B cell (primary cell): ENCODE measurements around the gene NTM. TPM values are rescaled to one million over a fixed set of nuclear protein-coding genes. Genes with fewer than 3 reads are reported as not detected.

Source experiments
- ATAC-seq: fragments of 200-7000 bp; cut with Tn5 transposase; one replicate; pipeline ENCODE4 v1.10.0; 2021; ENCODE audit warnings: low read depth, mild to moderate bottlenecking, moderate number of reproducible peaks, moderate library complexity
- CTCF ChIA-PET: fragments of 350-600 bp; sonication (Branson Sonifier 250); formaldehyde crosslinking; loops from one replicate; lab custom pipeline; 2021; ENCODE audit warnings: antibody characterized with exemption, inconsistent platforms; lab: Charles Lee
- POLR2A ChIA-PET: fragments of 350-600 bp; sonication (Branson Sonifier 250); formaldehyde crosslinking; loops from one replicate; lab custom pipeline; 2021; ENCODE audit warnings: antibody characterized with exemption; lab: Charles Lee
- DNase-seq: peaks from one replicate; pipeline ENCODE4 v3.0.0; 2013
- H2AFZ ChIP-seq: 2 replicates; pipeline ENCODE4 v1.6.1; 2012; ENCODE audit warnings: mild to moderate bottlenecking, low read depth, low read length; ENCODE audit not compliant: insufficient read depth, poor library complexity, severe bottlenecking
- H3K27ac ChIP-seq, 2 donors: 1 replicate in 1 of 2; 2 replicates in 1 of 2; pipeline ENCODE4 v1.5.1; 2012 to 2013; ENCODE audit warnings: low read length in 2 of 2, mild to moderate bottlenecking in 2 of 2, moderate library complexity in 1 of 2
- H3K27me3 ChIP-seq, 4 experiments: fragments of 200-600 bp in 1 of 4; sonication (generic) in 1 of 4; replicated peaks in 1 of 4; 1 replicate in 2 of 4; 2 replicates in 2 of 4; pipeline versions ENCODE4 v1.6.1 to v1.7.0; 2013 to 2016; ENCODE audit warnings: low read length in 3 of 4, mild to moderate bottlenecking in 2 of 4, mixed read lengths in 1 of 4, moderate library complexity in 1 of 4; ENCODE audit not compliant: insufficient read depth in 4 of 4, control insufficient read depth in 3 of 4; ENCODE audit errors: control extremely low read depth in 1 of 4
- H3K36me3 ChIP-seq, 2 experiments: replicated peaks in 1 of 2; 1 replicate in 1 of 2; 2 replicates in 1 of 2; pipeline versions ENCODE4 v1.6.1 to v1.7.1; 2013; ENCODE audit warnings: low read length in 1 of 2; ENCODE audit not compliant: insufficient read depth in 2 of 2, control insufficient read depth in 1 of 2; ENCODE audit errors: control extremely low read depth in 1 of 2, extremely low read depth in 1 of 2
- H3K4me1 ChIP-seq, 2 donors: fragments of 200-600 bp in 1 of 2; sonication (generic) in 1 of 2; 1 replicate in 1 of 2; 2 replicates in 1 of 2; pipeline versions ENCODE4 v1.5.1 to v1.6.1; 2013 to 2017; ENCODE audit warnings: low read length in 2 of 2; ENCODE audit not compliant: control insufficient read depth in 2 of 2, insufficient read depth in 2 of 2
- H3K4me2 ChIP-seq: replicated peaks from 2 replicates; pipeline ENCODE3; 2012; ENCODE audit warnings: mild to moderate bottlenecking, low read depth, low read length; ENCODE audit not compliant: poor library complexity, severe bottlenecking
- H3K4me3 ChIP-seq, 5 experiments: fragments of 200-600 bp in 1 of 5; sonication (generic) in 1 of 5; 1 replicate in 3 of 5; 2 replicates in 2 of 5; pipeline versions ENCODE4 v1.5.1 to v1.7.0; 2011 to 2016; ENCODE audit warnings: low read length in 4 of 5, mild to moderate bottlenecking in 4 of 5, low read depth in 2 of 5, control low read depth in 1 of 5, moderate library complexity in 1 of 5; ENCODE audit not compliant: insufficient read depth in 1 of 5; ENCODE audit errors: control extremely low read depth in 1 of 5, extremely low read depth in 1 of 5
- H3K79me2 ChIP-seq: fragments of 200-600 bp; sonication (generic); one replicate; pipeline ENCODE4 v1.6.0; 2016; ENCODE audit warnings: low read length; ENCODE audit not compliant: control insufficient read depth, insufficient read depth
- H3K9ac ChIP-seq: fragments of 200-600 bp; sonication (generic); 2 replicates; pipeline ENCODE4 v1.6.1; 2017; ENCODE audit warnings: mild to moderate bottlenecking, low read length, moderate library complexity
- H3K9me3 ChIP-seq, 3 donors: one replicate each; pipeline versions ENCODE4 v1.6.1 to v1.7.1; 2013; ENCODE audit warnings: low read length in 2 of 3; ENCODE audit not compliant: control insufficient read depth in 2 of 3, insufficient read depth in 1 of 3; ENCODE audit errors: control extremely low read depth in 1 of 3
- H4K20me1 ChIP-seq: 2 replicates; pipeline ENCODE4 v1.6.0; 2012; ENCODE audit warnings: mild to moderate bottlenecking, low read length; ENCODE audit not compliant: insufficient read depth, control insufficient read depth, poor library complexity, severe bottlenecking
- H3K27ac Mint-ChIP-seq: one replicate; pipeline ENCODE4 v1.8.0; 2021; ENCODE audit warnings: mixed read lengths
- H3K27me3 Mint-ChIP-seq: one replicate; pipeline ENCODE4 v1.8.0; 2021; ENCODE audit warnings: mixed read lengths
- H3K4me1 Mint-ChIP-seq: one replicate; pipeline ENCODE4 v1.8.0; 2021; ENCODE audit warnings: mixed read lengths
- H3K4me3 Mint-ChIP-seq: one replicate; pipeline ENCODE4 v1.8.0; 2021; ENCODE audit warnings: mixed read lengths
- H3K9me3 Mint-ChIP-seq: one replicate; pipeline ENCODE4 v1.8.0; 2022; ENCODE audit warnings: mixed read lengths; ENCODE audit not compliant: insufficient read depth
- CTCF ChIP-seq: fragments of 200-600 bp; IDR thresholded peaks from one replicate; pipeline ENCODE4 v1.8.0; 2022; ENCODE audit warnings: antibody characterized with exemption, mild to moderate bottlenecking
- EZH2 ChIP-seq: IDR thresholded peaks from 2 replicates; pipeline ENCODE4 v1.6.1; 2012; ENCODE audit warnings: borderline replicate concordance, low read depth, mild to moderate bottlenecking, moderate library complexity, low read length; ENCODE audit not compliant: insufficient read depth, poor library complexity, severe bottlenecking
- WGBS: methylation state at CpG from one replicate; pipeline ENCODE4 v1.1.5; 2013; ENCODE audit warnings: missing lambda C conversion rate; ENCODE audit not compliant: insufficient coverage; 5-methylcytosine and 5-hydroxymethylcytosine counted together
- intact Hi-C: fragments of 100-400 bp; cut with micrococcal nuclease; formaldehyde crosslinking; loops from one replicate; pipeline ENCODE4 v1.10.0; 2022
- polyA plus RNA-seq: library from polyadenylated mRNA; depleted of rRNA; stranded (reverse); fragments of >200 nt; gene quantifications from 2 replicates; pipeline ENCODE4 v1.2.3, GENCODE V29; 2012
- total RNA-seq, 2 donors: library from RNA; stranded (reverse); fragments of 120-200 nt in 1 of 2; gene quantifications; 1 replicate in 1 of 2; 2 replicates in 1 of 2; pipeline versions ENCODE4 v1.2.3 to v1.2.4, GENCODE V29; 2013 to 2022

The NTM gene
- total and polyA plus RNA-seq, 2 donors (not counting 1 experiment from before 2014, with no cell fraction given) = not detected

- no peak overlapping the region for H3K4me2 ChIP-seq
- Mint-ChIP-seq H3K27me3 (no peaks in the 10 kb centered on the region), H3K4me1 (no peaks in the 10 kb centered on the region), H3K4me3 (no peak overlapping the region), H3K27ac (no peak overlapping the region), H3K9me3 (no peaks in the 10 kb centered on the region)
- ATAC-seq = no peak
- TF ChIP-seq CTCF (no peak), EZH2 (no peak)
- no peak for DNase-seq
- H3K36me3 ChIP-seq = no peaks in the 10 kb centered on the region
- no peak overlapping the region for H3K4me3 ChIP-seq
- H3K4me1 ChIP-seq = no peaks in the 10 kb centered on the region
- H3K27ac ChIP-seq = no peak overlapping the region
- H2AFZ ChIP-seq = no peak overlapping the region
- no peaks in the 10 kb centered on the region for H3K27me3 ChIP-seq
- H3K79me2 ChIP-seq = no peaks in the 10 kb centered on the region
- intact Hi-C loops = no loop called here
- 25% methylated on average over 1 of the region's 3 CpGs for WGBS
- no peak overlapping the region for H3K9ac ChIP-seq
- ChIA-PET POLR2A (no interaction called here), CTCF (no interaction called here)
- peaks cover 0 to 2% (median 0%) of the 10 kb centered on the region in 3 donors for H3K9me3 ChIP-seq
- no peaks in the 10 kb centered on the region for H4K20me1 ChIP-seq
Measured at GRCh38 chr11:131840545-131840944, 470.1 kb downstream of the NTM start.

- H3K9me3 ChIP-seq = peaks cover 0 to 2% (median 0%) of the 10 kb centered on the region in 3 donors
- H4K20me1 ChIP-seq = no peaks in the 10 kb centered on the region
- H3K27me3 ChIP-seq = no peaks in the 10 kb centered on the region
- TF ChIP-seq EZH2 = no peak
- TF ChIP-seq CTCF = no peak
- no peaks in the 10 kb centered on the region for H3K4me1 ChIP-seq
- H3K36me3 ChIP-seq = no peaks in the 10 kb centered on the region
- DNase-seq (no peak), ATAC-seq (no peak)
- no peak overlapping the region for H3K9ac ChIP-seq
- H3K9me3 Mint-ChIP-seq = no peaks in the 10 kb centered on the region
- no peak overlapping the region for H3K27ac ChIP-seq
- 0% methylated on average over 1 of the region's 1 CpG for WGBS
- H3K4me3 ChIP-seq = no peak overlapping the region
- ChIA-PET CTCF (no interaction called here), POLR2A (no interaction called here)
- H3K79me2 ChIP-seq = no peaks in the 10 kb centered on the region
- H3K27ac Mint-ChIP-seq = no peak overlapping the region
- intact Hi-C loops = no loop called here
- H2AFZ ChIP-seq = no peak overlapping the region
- no peak overlapping the region for H3K4me3 Mint-ChIP-seq
- H3K27me3 Mint-ChIP-seq = no peaks in the 10 kb centered on the region
- no peak overlapping the region for H3K4me2 ChIP-seq
- H3K4me1 Mint-ChIP-seq = no peaks in the 10 kb centered on the region
Measured at GRCh38 chr11:131841028-131841427, 470.6 kb downstream of the NTM start.
